ENCODE results near the gene CLMN. TPM values are rescaled to one million over a fixed set of nuclear protein-coding genes. Genes with fewer than 3 reads are reported as not detected.
A peak's percentile ranks its signal among the peaks of the same experiment; 100 is the strongest.

The CLMN gene
- total and polyA plus RNA-seq, 2 of the 13 experiments (the other 11 are each of a cell fraction or from before 2014, with no cell fraction given): 15.1 to 16.7 TPM

- TF ChIP-seq E2F2 (CRISPR knock-in tag; IDR thresholded peaks at IDR 0.05; ENCODE audit: borderline replicate concordance) (no peak), ZNF652 (CRISPR knock-in tag; IDR thresholded peaks at IDR 0.05; ENCODE audit: borderline replicate concordance, low read depth) (0 out of 2 replicates have a peak, but pooled peaks have one; percentile 22), ZNF337 (CRISPR knock-in tag; IDR thresholded peaks at IDR 0.05; ENCODE audit: borderline replicate concordance, low read depth) (0 out of 2 replicates have a peak, but pooled peaks have one; percentile 10), RBM39 (IDR thresholded peaks at IDR 0.05; ENCODE audit: low read depth, low read length, poor library complexity, severe bottlenecking) (no peak), E2F1 (CRISPR knock-in tag; IDR thresholded peaks at IDR 0.05) (peak; percentile 64), MTERF4 (CRISPR knock-in tag; IDR thresholded peaks at IDR 0.05) (no peak), ZNF430 (CRISPR knock-in tag; IDR thresholded peaks at IDR 0.05) (peak; percentile 59), ZNF891 (CRISPR knock-in tag; IDR thresholded peaks at IDR 0.05) (peak; percentile 87; the same call in 1 of the 2 replicates), CSRNP2 (CRISPR knock-in tag; conservative IDR thresholded peaks at IDR 0.05; ENCODE audit: low read depth) (0 out of 2 replicates have a peak, but pooled peaks have one; percentile 7)
- TF ChIP-seq, protein P1, sequence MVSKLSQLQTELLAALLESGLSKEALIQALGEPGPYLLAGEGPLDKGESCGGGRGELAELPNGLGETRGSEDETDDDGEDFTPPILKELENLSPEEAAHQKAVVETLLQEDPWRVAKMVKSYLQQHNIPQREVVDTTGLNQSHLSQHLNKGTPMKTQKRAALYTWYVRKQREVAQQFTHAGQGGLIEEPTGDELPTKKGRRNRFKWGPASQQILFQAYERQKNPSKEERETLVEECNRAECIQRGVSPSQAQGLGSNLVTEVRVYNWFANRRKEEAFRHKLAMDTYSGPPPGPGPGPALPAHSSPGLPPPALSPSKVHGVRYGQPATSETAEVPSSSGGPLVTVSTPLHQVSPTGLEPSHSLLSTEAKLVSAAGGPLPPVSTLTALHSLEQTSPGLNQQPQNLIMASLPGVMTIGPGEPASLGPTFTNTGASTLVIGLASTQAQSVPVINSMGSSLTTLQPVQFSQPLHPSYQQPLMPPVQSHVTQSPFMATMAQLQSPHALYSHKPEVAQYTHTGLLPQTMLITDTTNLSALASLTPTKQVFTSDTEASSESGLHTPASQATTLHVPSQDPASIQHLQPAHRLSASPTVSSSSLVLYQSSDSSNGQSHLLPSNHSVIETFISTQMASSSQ (IDR thresholded peaks at IDR 0.05; ENCODE audit: low read depth): no peak
- TF ChIP-seq, protein P1 (CRISPR knock-in tag; IDR thresholded peaks at IDR 0.05; ENCODE audit: borderline replicate concordance): no peak
- TF ChIP-seq, protein P2, sequence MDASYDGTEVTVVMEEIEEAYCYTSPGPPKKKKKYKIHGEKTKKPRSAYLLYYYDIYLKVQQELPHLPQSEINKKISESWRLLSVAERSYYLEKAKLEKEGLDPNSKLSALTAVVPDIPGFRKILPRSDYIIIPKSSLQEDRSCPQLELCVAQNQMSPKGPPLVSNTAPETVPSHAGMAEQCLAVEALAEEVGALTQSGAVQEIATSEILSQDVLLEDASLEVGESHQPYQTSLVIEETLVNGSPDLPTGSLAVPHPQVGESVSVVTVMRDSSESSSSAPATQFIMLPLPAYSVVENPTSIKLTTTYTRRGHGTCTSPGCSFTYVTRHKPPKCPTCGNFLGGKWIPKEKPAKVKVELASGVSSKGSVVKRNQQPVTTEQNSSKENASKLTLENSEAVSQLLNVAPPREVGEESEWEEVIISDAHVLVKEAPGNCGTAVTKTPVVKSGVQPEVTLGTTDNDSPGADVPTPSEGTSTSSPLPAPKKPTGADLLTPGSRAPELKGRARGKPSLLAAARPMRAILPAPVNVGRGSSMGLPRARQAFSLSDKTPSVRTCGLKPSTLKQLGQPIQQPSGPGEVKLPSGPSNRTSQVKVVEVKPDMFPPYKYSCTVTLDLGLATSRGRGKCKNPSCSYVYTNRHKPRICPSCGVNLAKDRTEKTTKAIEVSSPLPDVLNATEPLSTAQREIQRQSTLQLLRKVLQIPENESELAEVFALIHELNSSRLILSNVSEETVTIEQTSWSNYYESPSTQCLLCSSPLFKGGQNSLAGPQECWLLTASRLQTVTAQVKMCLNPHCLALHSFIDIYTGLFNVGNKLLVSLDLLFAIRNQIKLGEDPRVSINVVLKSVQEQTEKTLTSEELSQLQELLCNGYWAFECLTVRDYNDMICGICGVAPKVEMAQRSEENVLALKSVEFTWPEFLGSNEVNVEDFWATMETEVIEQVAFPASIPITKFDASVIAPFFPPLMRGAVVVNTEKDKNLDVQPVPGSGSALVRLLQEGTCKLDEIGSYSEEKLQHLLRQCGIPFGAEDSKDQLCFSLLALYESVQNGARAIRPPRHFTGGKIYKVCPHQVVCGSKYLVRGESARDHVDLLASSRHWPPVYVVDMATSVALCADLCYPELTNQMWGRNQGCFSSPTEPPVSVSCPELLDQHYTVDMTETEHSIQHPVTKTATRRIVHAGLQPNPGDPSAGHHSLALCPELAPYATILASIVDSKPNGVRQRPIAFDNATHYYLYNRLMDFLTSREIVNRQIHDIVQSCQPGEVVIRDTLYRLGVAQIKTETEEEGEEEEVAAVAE (CRISPR knock-in tag; IDR thresholded peaks at IDR 0.05; ENCODE audit: borderline replicate concordance): 0 out of 2 replicates have a peak, but pooled peaks have one; percentile 31
Measured at GRCh38 chr14:95157327-95158189, 162.2 kb downstream of the CLMN start, which contains the start of gene DICER1 (continued).

Data from HepG2 (cell line).